ENCODE results near the gene SORBS1.

Gene SORBS1

DNA sequence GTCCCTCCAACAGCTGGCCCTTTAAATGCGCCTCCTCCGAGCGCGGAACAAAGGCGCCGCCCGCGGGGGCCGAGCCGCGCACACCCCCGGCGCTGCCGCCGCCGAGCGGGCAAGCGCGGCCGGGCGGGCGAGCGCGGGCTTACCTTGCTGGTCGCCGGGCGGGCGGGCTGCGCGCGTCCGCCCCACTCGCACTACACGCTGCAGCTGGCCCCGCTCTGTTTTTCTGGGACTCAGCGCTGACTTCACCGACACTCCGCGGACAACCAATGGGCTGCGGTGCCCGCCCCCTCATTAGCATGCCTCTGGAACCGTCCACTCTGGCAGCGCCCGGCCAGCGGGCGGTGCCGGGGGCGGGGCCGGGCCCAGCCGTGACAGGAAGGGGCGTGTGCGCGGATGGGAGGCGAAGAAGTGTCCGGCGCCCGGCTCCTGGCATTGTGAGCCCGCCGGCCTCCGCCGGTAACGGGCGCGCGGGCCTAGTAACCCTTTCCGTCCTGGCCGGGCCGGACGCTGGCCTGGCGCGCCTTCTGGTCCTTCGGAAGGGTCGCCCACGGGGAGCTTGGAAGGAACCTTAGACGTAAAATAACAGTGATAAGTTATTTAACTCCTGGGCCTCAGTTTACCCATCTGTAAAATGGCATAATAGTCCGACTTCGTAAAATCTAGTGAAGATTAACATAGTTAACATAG, at the start of gene SORBS1:
TSS of gene SORBS1 (minus strand) at position 195 of the 687 bp plus-strand sequence. CDS start 120,236 bp downstream, outside the sequence.
- peak; percentile 96 to 97 for DNase-seq

GRCh38 chr10:95610727-95611126, 49.6 kb upstream of the SORBS1 start:
- DNase-seq, result no peak

DNA sequence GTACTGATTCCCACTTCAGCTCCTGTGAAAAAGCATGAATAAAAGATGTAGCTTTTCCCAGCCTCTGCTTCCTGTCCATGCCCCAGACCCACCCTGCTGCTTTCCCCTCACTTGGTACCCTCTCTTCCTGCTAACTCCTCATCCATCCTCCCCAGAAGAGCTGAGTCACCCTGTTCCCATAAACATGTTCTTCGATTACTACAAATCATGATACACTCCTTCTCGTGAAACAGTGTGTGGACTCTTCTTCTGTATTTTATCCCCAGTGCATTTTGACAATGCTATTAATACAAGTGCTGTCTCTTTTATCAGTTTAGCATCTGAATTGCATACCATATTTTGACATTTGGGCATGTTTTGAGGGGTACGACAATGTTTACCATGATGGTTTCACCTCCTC, 45.8 kb upstream of the SORBS1 start:
- no peak for DNase-seq

- DNase-seq, result no peak
Measured at GRCh38 chr10:95605163-95605562, 44.0 kb upstream of the SORBS1 start.

GRCh38 chr10:95604630-95605029, 43.5 kb upstream of the SORBS1 start:
- DNase-seq, result no peak

DNA sequence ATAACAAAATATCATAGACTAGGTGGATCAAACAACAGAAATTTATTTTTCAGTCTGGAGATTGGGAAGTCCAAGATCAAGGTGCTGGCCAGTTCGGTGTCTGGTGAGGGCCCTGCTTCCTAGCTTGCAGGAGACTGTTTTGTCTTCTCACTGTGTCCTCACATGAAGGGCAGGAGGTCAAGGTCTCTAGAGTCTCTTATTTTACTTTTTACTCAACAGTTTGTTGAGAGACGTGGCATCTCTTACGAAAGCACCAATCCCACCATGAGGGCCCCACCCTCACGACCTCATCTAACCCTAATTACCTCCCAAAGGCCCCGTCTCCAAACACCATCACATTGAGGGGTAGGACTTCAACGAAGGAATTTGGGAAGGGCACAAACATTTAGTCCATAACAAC, 41.2 kb upstream of the SORBS1 start:
- no peak for DNase-seq

DNA sequence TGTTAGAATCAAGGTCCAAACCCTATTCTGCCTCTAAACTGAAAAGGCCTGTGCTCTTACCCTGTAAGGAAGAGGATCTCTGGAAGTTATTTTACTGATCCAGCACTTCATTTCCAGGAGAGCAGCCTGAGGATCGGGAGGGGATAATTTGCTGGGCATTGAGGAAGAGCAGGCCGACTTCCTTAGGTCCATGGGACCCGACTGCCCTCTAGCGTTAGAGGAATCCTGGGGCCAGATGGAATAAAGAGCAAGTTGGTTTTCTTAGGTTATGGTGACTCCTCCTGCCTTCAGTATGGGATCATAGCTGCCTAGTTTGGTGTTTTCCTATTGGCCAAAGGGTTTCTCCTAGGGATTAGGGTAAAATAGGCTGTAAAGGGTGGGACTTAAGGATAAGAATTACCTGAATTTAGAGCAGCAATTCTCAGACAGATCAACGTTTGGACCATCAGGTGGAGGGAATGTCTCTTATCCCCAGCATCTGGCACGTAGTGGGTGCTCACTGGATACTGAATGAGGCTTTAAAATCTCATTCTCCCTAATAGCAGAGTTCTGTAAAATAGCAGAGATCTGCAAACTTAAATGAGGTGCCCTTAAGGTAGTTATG, 40.0 kb upstream of the SORBS1 start:
- peak; percentile 92 to 93 for DNase-seq

DNA sequence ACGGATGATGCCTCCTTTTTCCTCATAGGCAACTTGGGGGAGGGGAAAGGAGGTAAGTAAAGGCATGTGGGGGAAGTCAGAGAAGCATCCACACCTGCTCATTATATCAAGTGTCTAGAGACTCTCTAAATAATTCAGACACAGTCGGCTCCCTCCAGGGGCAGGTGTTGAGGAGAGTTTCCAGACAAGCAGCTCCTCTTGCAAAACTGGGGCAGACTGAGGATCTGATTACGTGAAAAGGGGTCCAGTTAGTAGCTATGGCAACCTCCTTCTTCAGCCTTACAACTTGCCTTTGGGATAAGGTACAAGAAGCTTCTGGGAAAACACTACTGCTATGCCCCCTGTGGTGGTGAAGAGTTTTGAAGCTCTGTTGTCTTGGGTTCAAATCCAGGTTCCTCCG, 39.0 kb upstream of the SORBS1 start:
- DNase-seq, result no peak

GRCh38 chr10:95597788-95598187, 36.6 kb upstream of the SORBS1 start:
- no peak for DNase-seq

DNA sequence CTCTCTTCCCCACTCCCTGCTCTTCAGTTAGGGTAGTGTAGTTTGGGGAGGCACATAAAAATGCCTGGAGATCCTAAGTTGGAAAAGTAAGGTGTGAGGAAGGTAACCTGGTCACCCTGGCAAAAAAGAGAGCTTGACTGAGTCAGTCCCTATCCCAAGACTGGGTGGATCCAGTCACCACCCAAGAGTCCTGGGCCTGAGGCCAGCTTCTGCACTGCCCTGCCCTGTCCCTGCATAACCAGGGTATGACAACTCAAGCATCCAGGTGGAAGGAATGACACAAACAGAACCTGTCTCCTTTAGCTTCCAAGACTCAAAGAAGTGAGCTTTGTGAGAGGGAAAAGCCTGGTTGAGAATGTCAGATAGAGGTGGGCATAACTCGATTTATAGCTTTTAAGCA, 26.9 kb upstream of the SORBS1 start:
- DNase-seq, result no peak

DNA sequence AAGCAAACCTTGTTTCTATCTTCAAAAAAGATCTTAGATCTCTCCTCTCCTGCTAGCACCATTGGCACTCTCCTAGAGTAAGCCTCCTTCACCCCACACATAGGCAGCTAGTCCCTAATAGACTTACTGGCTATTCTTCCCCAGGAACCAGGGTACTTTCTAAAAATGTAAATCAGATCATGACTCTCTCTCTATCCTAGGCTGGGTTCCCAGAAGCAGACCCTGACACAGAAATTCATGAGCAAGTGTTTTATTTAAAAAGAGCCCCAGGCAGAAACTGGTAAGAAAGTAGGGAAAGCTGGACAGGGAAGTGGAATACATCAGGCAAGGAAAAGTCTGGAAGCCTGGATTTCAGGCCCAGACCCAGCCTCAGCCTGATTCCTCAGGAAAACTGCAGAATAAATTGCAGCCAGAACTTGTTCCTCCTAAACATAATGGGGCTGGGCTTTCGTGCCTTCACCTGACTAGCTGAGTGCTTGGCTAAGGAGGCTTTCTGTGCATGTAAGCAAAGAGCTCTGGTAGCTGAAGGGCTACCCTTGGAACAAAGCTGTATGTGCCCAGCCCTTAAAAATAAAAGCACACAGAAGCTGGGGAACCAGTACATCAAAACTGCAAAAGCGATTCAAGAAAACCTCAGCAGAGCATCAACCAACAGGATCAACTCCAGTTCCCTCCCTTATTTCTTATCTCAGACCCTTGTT, 18.8 kb upstream of the SORBS1 start:
- no peak for DNase-seq

GRCh38 chr10:95579292-95579691, 18.1 kb upstream of the SORBS1 start:
- DNase-seq, result no peak

DNA sequence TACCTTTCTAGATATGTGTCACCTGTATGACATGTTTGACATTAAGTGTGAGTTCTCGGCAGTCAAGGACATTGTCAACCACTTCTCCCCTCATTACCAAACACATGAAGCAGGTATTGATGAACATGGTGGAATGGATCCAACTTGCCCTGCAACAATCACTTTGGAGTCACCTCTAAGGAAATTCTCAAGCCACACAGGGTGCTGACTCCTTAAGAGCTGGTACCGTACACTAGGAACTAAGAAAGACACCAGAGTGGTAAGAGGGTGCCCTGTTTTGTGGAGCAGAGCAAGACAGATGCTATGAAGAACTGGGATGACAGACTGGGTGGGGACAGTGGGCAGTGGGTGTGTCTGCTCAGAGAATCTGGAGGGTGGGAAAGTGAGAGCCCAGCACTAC, 17.4 kb upstream of the SORBS1 start:
- DNase-seq, result no peak

DNA sequence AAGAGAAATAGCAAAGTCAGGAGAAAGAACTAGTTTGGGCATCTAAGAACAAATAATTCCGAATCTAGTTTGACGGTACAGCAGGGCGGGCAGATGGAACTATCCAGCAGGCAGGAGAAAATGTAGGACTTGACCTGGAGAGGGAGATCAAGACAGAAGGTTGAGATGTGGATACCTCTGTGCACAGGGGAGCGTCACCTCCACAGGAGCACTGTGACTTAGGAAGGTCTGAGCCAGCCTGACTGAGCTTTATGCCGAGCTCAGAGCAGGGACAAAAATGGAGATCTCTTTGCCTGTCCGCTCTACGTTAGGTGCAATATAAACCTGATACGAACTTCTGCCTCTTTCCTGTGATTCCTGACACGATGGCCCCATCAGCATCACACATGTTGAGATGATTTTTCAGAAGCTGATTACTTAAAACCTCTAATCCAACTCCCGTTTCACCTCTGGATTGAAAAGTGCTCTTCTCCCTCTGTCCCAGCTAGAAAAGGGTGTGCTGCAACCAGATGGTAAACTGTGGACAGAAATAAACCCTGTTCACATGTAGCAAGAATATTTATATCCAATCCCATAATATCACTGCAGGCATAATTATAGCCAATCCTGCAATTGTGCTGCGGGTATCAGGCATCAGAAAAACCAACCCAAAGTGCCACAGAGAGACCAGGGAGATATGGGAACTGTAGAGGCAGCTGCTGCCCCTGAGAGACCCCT, 13.6 kb upstream of the SORBS1 start:
- DNase-seq, result no peak

- no peak for DNase-seq
Measured at GRCh38 chr10:95573964-95574604, 12.9 kb upstream of the SORBS1 start.

- DNase-seq, result no peak
Measured at GRCh38 chr10:95573527-95573926, 12.4 kb upstream of the SORBS1 start.

- no peak for DNase-seq
Measured at GRCh38 chr10:95572131-95572820, 11.1 kb upstream of the SORBS1 start.

DNA sequence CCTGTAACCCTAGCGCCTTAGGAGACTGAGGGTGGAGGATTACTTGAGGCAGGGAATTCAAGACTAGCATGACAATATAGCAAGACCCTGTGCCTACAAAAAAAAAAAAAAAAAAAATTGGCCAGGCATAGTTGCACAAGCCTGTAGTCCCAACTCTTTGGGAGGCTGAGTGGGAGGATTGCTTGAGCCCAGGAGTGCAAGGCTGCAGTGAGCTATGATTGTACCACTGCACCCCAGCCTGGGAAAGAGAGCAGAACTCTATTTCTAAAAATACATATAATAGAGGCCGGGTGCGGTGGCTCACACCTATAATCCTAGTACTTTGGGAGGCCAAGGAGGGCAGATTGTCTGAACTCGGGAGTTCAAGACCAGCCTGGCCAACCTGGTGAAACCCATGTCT, 10.2 kb upstream of the SORBS1 start:
- no peak for DNase-seq

GRCh38 chr10:95569368-95569767, 8.2 kb upstream of the SORBS1 start:
- DNase-seq, result no peak

DNA sequence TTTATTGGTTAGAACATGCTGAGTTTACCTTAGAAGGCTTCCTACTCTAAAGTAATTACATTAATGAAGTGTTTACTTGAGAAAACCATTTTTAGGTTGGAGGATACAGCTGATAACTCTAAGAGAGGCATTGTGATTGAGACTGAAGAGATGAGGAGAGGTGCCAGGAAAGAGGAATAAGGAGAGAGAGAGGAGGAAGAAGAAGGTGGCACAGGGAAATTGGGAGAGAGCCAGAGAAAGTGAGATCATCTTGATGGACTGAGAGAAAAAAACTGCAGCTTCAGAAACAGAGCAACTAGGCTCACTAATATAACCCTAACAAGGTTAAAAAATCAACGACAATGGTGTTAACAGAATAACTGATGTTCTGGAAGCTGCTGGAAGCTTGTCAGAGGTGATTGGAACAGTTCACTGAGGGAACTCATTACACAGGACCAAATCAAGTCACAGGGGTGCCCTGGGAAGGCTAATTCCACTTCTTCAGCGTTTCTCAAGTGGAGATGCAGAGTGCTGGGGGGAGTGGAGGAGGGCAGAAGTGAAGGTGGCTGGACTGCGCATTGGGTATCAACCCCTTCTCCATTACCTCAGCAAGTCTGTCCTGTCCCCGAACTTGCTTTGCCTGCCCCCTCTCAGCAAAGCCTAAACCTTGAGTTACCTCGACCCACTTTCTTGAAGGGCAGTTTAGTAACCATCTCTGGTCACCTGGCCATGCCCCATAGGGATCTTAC, 6.9 kb upstream of the SORBS1 start:
- DNase-seq, result no peak

GRCh38 chr10:95566136-95566535, 5.0 kb upstream of the SORBS1 start:
- no peak for DNase-seq

DNA sequence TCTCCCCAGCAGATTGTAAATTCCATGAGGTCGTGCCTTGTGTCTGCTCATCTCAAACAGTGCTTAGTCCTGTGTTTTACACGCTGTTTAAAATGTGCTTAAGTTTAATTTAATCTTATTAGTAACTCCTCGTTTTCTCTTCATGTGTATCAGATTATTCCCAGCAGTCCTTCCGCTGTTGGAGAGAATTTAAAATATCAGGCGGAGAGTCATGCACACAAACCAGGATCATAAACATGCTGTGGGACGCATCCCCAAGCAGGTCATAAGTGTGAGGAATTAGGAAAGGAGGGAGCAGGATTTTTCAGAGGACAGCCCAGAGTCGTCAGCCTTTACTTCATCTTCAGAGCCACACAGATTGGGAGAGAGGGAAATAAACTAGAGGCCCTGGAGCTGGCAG, 4.2 kb upstream of the SORBS1 start:
- no peak for DNase-seq
